Measurements from ENCODE around the gene IL31.
A peak's percentile ranks its signal among the peaks of the same experiment; 100 is the strongest.

The IL31 gene

DNA sequence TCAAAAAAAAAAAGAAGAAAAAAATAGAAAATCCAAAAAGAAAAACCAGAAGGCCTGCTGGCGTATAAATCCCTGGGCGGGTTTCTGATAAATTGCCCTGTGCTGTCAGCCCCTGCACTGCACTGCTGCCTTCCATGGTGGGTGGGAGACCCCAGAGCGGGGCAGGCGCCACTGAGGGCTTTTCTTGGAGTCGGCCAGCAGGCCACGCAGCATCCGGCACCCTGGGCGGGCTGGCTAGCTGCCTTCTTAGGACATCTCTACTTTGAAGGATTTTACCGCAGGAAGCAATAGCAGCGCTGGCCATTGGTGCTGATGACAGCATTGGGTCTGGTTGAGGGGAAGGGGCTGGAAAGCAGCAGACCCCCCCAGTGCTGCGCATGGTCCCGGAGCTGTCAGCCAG lies 29.1 kb downstream of the IL31 start:
- Histone ChIP-seq H3K27ac (ENCODE audit: extremely low read depth, low read depth, low read length) (no peak overlapping the region), H3K4me1 (ENCODE audit: control insufficient read depth, insufficient read depth, low read length) (no peaks in the 10 kb centered on the region), H3K9me3 (ENCODE audit: control insufficient read depth, insufficient read depth, low read depth, low read length) (no peaks in the 10 kb centered on the region), H3K36me3 (ENCODE audit: control insufficient read depth in 2 of 2, insufficient read depth in 1 of 2, low read length in 2 of 2) (peaks cover 0 to 39% of the 10 kb centered on the region in 2 experiments; a peak in 2 of 3 replicates), H3K4me3 (ENCODE audit: low read depth, low read length) (no peak overlapping the region)
- ChIA-PET CTCF (interaction anchor here (1.0 kb wide), 1 partner anchor 22 kb away, joined by 3 read pairs; no protein-coding TSS in a partner anchor), POLR2A (no interaction called here)
- no peak for TF ChIP-seq ZNF658 (tag by site-specific recombination; IDR thresholded peaks at IDR 0.05)
- TF ChIP-seq ZNF138 (tag by site-specific recombination; IDR thresholded peaks at IDR 0.05; ENCODE audit: borderline replicate concordance), result no peak
- TF ChIP-seq ZNF560 (tag by site-specific recombination; IDR thresholded peaks at IDR 0.05; ENCODE audit: borderline replicate concordance), result no peak
- no peak for TF ChIP-seq ZNF404 (tag by site-specific recombination; IDR thresholded peaks at IDR 0.05)
- no peak for TF ChIP-seq ZNF785 (tag by site-specific recombination; IDR thresholded peaks at IDR 0.05)
- TF ChIP-seq ZNF223 (tag by site-specific recombination; IDR thresholded peaks at IDR 0.05), result no peak
- TF ChIP-seq ZNF571 (tag by site-specific recombination; IDR thresholded peaks at IDR 0.05), result no peak
- no peak for TF ChIP-seq SP2 (tag by site-specific recombination; IDR thresholded peaks at IDR 0.05)
- TF ChIP-seq RBAK (tag by site-specific recombination; IDR thresholded peaks at IDR 0.05), result no peak
- TF ChIP-seq HOXC10 (CRISPR knock-in tag; IDR thresholded peaks at IDR 0.05), result no peak
- TF ChIP-seq ZNF626 (tag by site-specific recombination; IDR thresholded peaks at IDR 0.05), result no peak
- TF ChIP-seq ZNF184 (tag by site-specific recombination; IDR thresholded peaks at IDR 0.05), result no peak
- TF ChIP-seq, protein P1, sequence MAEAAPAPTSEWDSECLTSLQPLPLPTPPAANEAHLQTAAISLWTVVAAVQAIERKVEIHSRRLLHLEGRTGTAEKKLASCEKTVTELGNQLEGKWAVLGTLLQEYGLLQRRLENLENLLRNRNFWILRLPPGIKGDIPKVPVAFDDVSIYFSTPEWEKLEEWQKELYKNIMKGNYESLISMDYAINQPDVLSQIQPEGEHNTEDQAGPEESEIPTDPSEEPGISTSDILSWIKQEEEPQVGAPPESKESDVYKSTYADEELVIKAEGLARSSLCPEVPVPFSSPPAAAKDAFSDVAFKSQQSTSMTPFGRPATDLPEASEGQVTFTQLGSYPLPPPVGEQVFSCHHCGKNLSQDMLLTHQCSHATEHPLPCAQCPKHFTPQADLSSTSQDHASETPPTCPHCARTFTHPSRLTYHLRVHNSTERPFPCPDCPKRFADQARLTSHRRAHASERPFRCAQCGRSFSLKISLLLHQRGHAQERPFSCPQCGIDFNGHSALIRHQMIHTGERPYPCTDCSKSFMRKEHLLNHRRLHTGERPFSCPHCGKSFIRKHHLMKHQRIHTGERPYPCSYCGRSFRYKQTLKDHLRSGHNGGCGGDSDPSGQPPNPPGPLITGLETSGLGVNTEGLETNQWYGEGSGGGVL (tag by site-specific recombination; IDR thresholded peaks at IDR 0.05), result no peak
- TF ChIP-seq ZBTB17 (tag by site-specific recombination; IDR thresholded peaks at IDR 0.05), result no peak
- no peak for TF ChIP-seq ZNF768 (tag by site-specific recombination; IDR thresholded peaks at IDR 0.05)
- no peak for TF ChIP-seq ZNF501 (tag by site-specific recombination; IDR thresholded peaks at IDR 0.05)
- no peak for TF ChIP-seq ZNF10 (tag by site-specific recombination; IDR thresholded peaks at IDR 0.05)

DNA sequence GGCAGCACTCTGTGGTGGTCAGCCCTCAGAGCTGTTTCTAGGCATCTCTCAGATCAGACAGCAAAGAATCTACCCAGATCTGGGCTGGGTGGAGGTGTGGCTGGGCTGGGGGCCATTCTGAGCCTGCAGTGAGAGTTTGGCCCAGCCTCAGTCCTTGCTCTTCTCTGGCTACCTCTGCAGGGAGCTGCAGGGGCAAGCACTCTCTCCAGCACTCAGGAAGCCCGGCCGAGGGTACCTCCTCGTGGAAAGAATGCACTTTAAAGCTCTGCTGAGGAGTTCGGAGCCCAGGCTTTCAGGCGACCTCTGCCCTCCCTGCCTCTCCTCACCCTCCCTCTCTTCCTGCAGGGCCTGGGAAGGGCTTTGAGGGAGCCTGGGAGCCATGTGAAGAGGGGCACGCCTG lies 31.2 kb downstream of the IL31 start:
- ChIA-PET CTCF (interaction anchor here (0.7 to 0.9 kb wide), 2 partner anchors 9 to 54 kb away, joined by 3 to 5 read pairs; no protein-coding TSS in a partner anchor), POLR2A (no interaction called here)
- Histone ChIP-seq H3K36me3 (ENCODE audit: control insufficient read depth in 2 of 2, insufficient read depth in 1 of 2, low read length in 2 of 2) (peaks cover 0 to 57% of the 10 kb centered on the region in 2 experiments; a peak in 2 of 3 replicates), H3K4me1 (ENCODE audit: control insufficient read depth, insufficient read depth, low read length) (no peaks in the 10 kb centered on the region), H3K4me3 (ENCODE audit: low read depth, low read length) (no peak overlapping the region), H3K27ac (ENCODE audit: extremely low read depth, low read depth, low read length) (no peak overlapping the region), H3K9me3 (ENCODE audit: control insufficient read depth, insufficient read depth, low read depth, low read length) (no peaks in the 10 kb centered on the region)
- TF ChIP-seq ZFP41 (tag by site-specific recombination; IDR thresholded peaks at IDR 0.05; ENCODE audit: borderline replicate concordance) (no peak), ZNF621 (tag by site-specific recombination; IDR thresholded peaks at IDR 0.05) (no peak), TRIM28 (IDR thresholded peaks at IDR 0.05; ENCODE audit: borderline replicate concordance, low read length) (peak; percentile 86; the same call in 1 of the 2 replicates), ZNF830 (tag by site-specific recombination; IDR thresholded peaks at IDR 0.05; ENCODE audit: low read depth) (no peak)

DNA sequence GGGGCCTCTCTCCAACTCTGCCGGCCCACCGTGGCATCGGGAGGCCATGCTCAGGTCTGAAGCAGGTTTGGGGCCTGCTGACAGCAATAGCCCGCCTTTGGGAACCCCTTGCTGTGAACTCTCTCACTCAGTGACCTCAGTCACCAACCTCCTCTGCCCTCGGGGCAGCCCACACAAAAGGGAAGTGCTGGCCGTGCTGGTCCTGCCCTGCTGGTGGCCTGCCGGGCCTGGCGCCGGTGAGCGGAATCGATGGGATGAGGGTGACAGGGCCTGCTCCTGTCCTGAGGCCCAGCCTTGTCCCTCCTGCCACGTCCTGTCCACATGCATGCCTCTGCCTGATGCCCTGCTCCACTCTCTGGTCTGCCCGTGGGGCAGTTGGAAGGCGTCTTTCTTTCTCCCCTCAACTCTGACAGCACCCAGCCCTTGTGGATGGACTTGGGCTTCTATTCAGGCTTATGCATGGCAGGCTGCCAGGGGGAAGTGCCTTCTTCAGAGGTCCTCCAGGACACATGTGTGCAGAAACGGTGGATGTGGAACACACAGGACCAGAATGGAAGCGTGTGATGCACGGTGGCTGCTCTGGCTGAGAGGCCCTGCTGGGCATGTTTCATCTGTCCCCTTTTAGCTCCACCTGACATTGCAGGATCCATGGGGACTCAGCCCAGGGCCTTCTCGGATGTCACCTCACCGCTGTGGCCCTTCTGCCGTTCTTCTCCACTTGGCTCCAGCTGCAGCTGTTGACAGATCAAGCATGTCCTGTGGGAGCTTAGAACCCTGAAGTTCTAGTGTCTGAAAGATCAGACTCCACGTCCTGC lies 31.9 kb downstream of the IL31 start:
- no peaks in the 10 kb centered on the region for H3K9me3 ChIP-seq (ENCODE audit: control insufficient read depth, insufficient read depth, low read depth, low read length)
- TF ChIP-seq ZNF596 (tag by site-specific recombination; IDR thresholded peaks at IDR 0.05) (no peak), MEIS1 (CRISPR knock-in tag; IDR thresholded peaks at IDR 0.05; ENCODE audit: borderline replicate concordance) (no peak), ZNF623 (tag by site-specific recombination; IDR thresholded peaks at IDR 0.05) (no peak), ZNF555 (tag by site-specific recombination; conservative IDR thresholded peaks at IDR 0.05) (no peak), ZNF404 (tag by site-specific recombination; IDR thresholded peaks at IDR 0.05) (no peak), ZNF701 (tag by site-specific recombination; IDR thresholded peaks at IDR 0.05) (no peak), MYNN (tag by site-specific recombination; IDR thresholded peaks at IDR 0.05; ENCODE audit: borderline replicate concordance) (no peak)
- H3K36me3 ChIP-seq (ENCODE audit: control insufficient read depth in 2 of 2, insufficient read depth in 1 of 2, low read length in 2 of 2), result peaks cover 0 to 63% of the 10 kb centered on the region in 2 experiments; a peak in 2 of 3 replicates
- ChIA-PET POLR2A (no interaction called here), CTCF (interaction anchor here (0.9 kb wide), 1 partner anchor 9 kb away, joined by 3 read pairs; no protein-coding TSS in a partner anchor)
- no peaks in the 10 kb centered on the region for H3K4me1 ChIP-seq (ENCODE audit: control insufficient read depth, insufficient read depth, low read length)
- no peak overlapping the region for H3K27ac ChIP-seq (ENCODE audit: extremely low read depth, low read depth, low read length)
- H3K4me3 ChIP-seq (ENCODE audit: low read depth, low read length), result no peak overlapping the region
